GM12878 (cell line): ENCODE results near the gene TBRG4. TPM values are rescaled to one million over a fixed set of nuclear protein-coding genes. Genes with fewer than 3 reads are reported as not detected.

Experiments
- ATAC-seq: fragments of 200-7000 bp; cut with Tn5 transposase; 3 replicates; pipeline ENCODE4 v1.9.1; 2020; ENCODE audit warnings: mild to moderate bottlenecking, moderate library complexity
- BruUV-seq: library from RNA; stranded (reverse); fragments of 400-500 nt; replicated peaks from 2 replicates; lab custom pipeline; 2021; lab: Mats Ljungman, UMichigan
- CTCF ChIA-PET: fragments of 300-600 bp; sonication (Branson Sonifier 250); formaldehyde crosslinking; extraction: SDS; loops from one replicate; lab custom pipeline; 2021; ENCODE audit warnings: inconsistent platforms; lab: Yijun Ruan, JAX
- POLR2A ChIA-PET: fragments of 350-600 bp; formaldehyde crosslinking; extraction: SDS; loops from one replicate; lab custom pipeline; 2021; ENCODE audit warnings: inconsistent platforms; lab: Charles Lee
- RAD21 ChIA-PET: fragments of 300-600 bp; sonication (Branson Sonifier 250); formaldehyde crosslinking; loops from one replicate; lab custom pipeline; 2023; ENCODE audit warnings: antibody characterized with exemption; ENCODE audit not compliant: unreplicated experiment; lab: Charles Lee
- SMC1A ChIA-PET: fragments of 300-600 bp; sonication (Branson Sonifier 250); formaldehyde crosslinking; loops from one replicate; lab custom pipeline; 2023; ENCODE audit not compliant: unreplicated experiment, uncharacterized antibody; lab: Charles Lee
- DNase-seq: peaks from one replicate; pipeline ENCODE4 v3.0.0-alpha.2; 2011; ENCODE audit warnings: low read depth, low spot score
- FAIRE-seq: peaks from 3 replicates; lab custom pipeline; 2011; peaks lifted over from hg19 to GRCh38; lab: Jason Lieb, UNC
- H2AFZ ChIP-seq: 2 replicates; pipeline ENCODE4 v1.6.0; 2011; ENCODE audit warnings: low read depth, low read length, control low read depth; ENCODE audit not compliant: control insufficient read depth
- H3K27ac ChIP-seq: 2 replicates; pipeline ENCODE4 v1.5.1; 2011; ENCODE audit warnings: control low read depth; ENCODE audit not compliant: control insufficient read depth, insufficient read depth
- H3K27me3 ChIP-seq, 2 experiments: replicated peaks in 1 of 2; 2 replicates each; pipeline versions ENCODE4 v1.6.0 to v1.6.1; 2011; ENCODE audit warnings: low read length in 1 of 2; ENCODE audit not compliant: control insufficient read depth in 2 of 2, insufficient read depth in 2 of 2
- H3K36me3 ChIP-seq, 2 experiments: 2 replicates each; pipeline ENCODE4 v1.5.1; 2011; ENCODE audit warnings: low read length in 1 of 2; ENCODE audit not compliant: control insufficient read depth in 2 of 2, insufficient read depth in 2 of 2
- H3K4me1 ChIP-seq: 2 replicates; pipeline ENCODE4 v1.6.1; 2011; ENCODE audit warnings: mild to moderate bottlenecking, low read length, moderate library complexity, mixed read lengths; ENCODE audit not compliant: control insufficient read depth, insufficient read depth
- H3K4me2 ChIP-seq: 2 replicates; pipeline ENCODE4 v1.6.0; 2011; ENCODE audit warnings: control low read depth; ENCODE audit not compliant: control insufficient read depth, insufficient read depth
- H3K4me3 ChIP-seq: fragments of 200-600 bp; sonication (generic); 2 replicates; pipeline ENCODE4 v1.5.1; 2016
- H3K79me2 ChIP-seq: 2 replicates; pipeline ENCODE4 v1.6.0; 2011; ENCODE audit warnings: low read length; ENCODE audit not compliant: control insufficient read depth, insufficient read depth
- H3K9ac ChIP-seq: 2 replicates; pipeline ENCODE4 v1.8.0; 2011; ENCODE audit warnings: low read length, control low read depth, mixed read lengths; ENCODE audit not compliant: control insufficient read depth, insufficient read depth
- H3K9me3 ChIP-seq: replicated peaks from 3 replicates; pipeline ENCODE4 v1.5.1; 2011; ENCODE audit warnings: mild to moderate bottlenecking, low read length; ENCODE audit not compliant: control insufficient read depth, insufficient read depth
- H4K20me1 ChIP-seq: 2 replicates; pipeline ENCODE4 v1.6.0; 2011; ENCODE audit not compliant: control insufficient read depth, insufficient read depth
- BMI1 ChIP-seq: fragments of 450-650 bp; IDR thresholded peaks from 2 replicates; pipeline ENCODE4 v1.6.1; 2016; ENCODE audit warnings: mild to moderate bottlenecking, moderate library complexity, borderline replicate concordance
- ELK1 ChIP-seq: IDR thresholded peaks from 2 replicates; pipeline ENCODE4 v1.6.1; 2012; ENCODE audit warnings: low read depth, low read length, improper control_type of control experiment
- EZH2 ChIP-seq: IDR thresholded peaks from 2 replicates; pipeline ENCODE4 v1.6.1; 2012; ENCODE audit warnings: low read depth, mild to moderate bottlenecking, control low read depth, inconsistent platforms, low read length, borderline replicate concordance; ENCODE audit not compliant: control insufficient read depth
- MTA3 ChIP-seq: IDR thresholded peaks from 2 replicates; pipeline ENCODE4 v1.6.1; 2012; ENCODE audit warnings: low read length, inconsistent platforms, borderline replicate concordance
- MXI1 ChIP-seq: fragments of 150-350 bp; IDR thresholded peaks from 2 replicates; pipeline ENCODE4 v1.6.1; 2011; ENCODE audit warnings: low read depth, mild to moderate bottlenecking, inconsistent platforms, low read length, improper control_type of control experiment
- PAX5 ChIP-seq: IDR thresholded peaks from 2 replicates; pipeline ENCODE4 v1.6.1; 2011; ENCODE audit warnings: low read depth, low read length, borderline replicate concordance
- PRDM15 ChIP-seq: fragments of 450-650 bp; formaldehyde crosslinking; IDR thresholded peaks from 2 replicates; pipeline ENCODE4 v1.4.0; 2020; ENCODE audit warnings: mild to moderate bottlenecking, moderate library complexity
- RELB ChIP-seq: fragments of 450-650 bp; IDR thresholded peaks from 2 replicates; pipeline ENCODE4 v1.6.1; 2017; ENCODE audit warnings: low read depth, mild to moderate bottlenecking, moderate library complexity
- SMAD5 ChIP-seq: IDR thresholded peaks from 2 replicates; pipeline ENCODE4 v1.6.1; 2016; ENCODE audit warnings: antibody characterized with exemption, low read depth
- SMARCA5 ChIP-seq: fragments of 450-650 bp; IDR thresholded peaks from 2 replicates; pipeline ENCODE4 v1.6.1; 2017; ENCODE audit warnings: mild to moderate bottlenecking
- ZBTB40 ChIP-seq: fragments of 450-650 bp; IDR thresholded peaks from 2 replicates; pipeline ENCODE4 v1.6.1; 2016; ENCODE audit warnings: mild to moderate bottlenecking, moderate library complexity, borderline replicate concordance
- ZSCAN29 ChIP-seq: fragments of 450-650 bp; IDR thresholded peaks from 2 replicates; pipeline ENCODE4 v1.6.1; 2017; ENCODE audit warnings: mild to moderate bottlenecking, moderate library complexity
- WGBS: methylation state at CpG from one replicate; pipeline ENCODE4 v1.1.6; 2016; ENCODE audit warnings: low lambda C conversion rate; ENCODE audit not compliant: insufficient replicate concordance, insufficient coverage; ENCODE audit errors: missing lambda C conversion rate; 5-methylcytosine and 5-hydroxymethylcytosine counted together
- in situ Hi-C: fragments of 300-500 bp; cut with MboI; formaldehyde crosslinking; loops from 9 replicates; pipeline ENCODE4 v1.14.3; 2018; ENCODE audit warnings: mixed read lengths
- intact Hi-C: fragments of 100-400 bp; cut with micrococcal nuclease; formaldehyde crosslinking; loops from one replicate; pipeline ENCODE4 v1.14.2; 2022; ENCODE audit not compliant: unreplicated experiment
- polyA plus RNA-seq, 11 experiments: library from polyadenylated mRNA; depleted of rRNA in 4 of 11; unstranded in 6 of 11; stranded (reverse) in 5 of 11; fragments of >200 nt; fragmentation: Nextera tagmentation in 4 of 11; fragmentation: Illumina TruSeq in 1 of 11; extraction: Ambion mirVana in 4 of 11; extraction: Trizol in 1 of 11; gene quantifications; 1 replicate in 1 of 11; 2 replicates in 10 of 11; pipeline versions ENCODE4 v1.2.1 to v1.2.3, GENCODE V29; 2011 to 2016; ENCODE audit warnings: inconsistent platforms in 2 of 11, missing spikeins in 2 of 11, low read depth in 1 of 11
- total RNA-seq, 4 experiments: library from RNA; depleted of rRNA in 3 of 4; stranded (reverse); fragments of >200 nt in 3 of 4; fragmentation: Illumina TruSeq in 1 of 4; extraction: Trizol in 1 of 4; gene quantifications; 2 replicates each; pipeline versions ENCODE4 v1.2.1 to v1.2.3, GENCODE V29; 2013 to 2021

TBRG4 gene
- total and polyA plus RNA-seq, 10 of the 15 experiments (the other 5 are each of a cell fraction or from before 2014, with no cell fraction given): 8.4 to 130 (median 118) TPM

GRCh38 chr7:45104844-45105587 lies 6.5 kb downstream of the TBRG4 start:
- Histone ChIP-seq H3K36me3 (peaks cover 53 to 58% of the 10 kb centered on the region in 2 experiments), H3K79me2 (peaks cover 36% of the 10 kb centered on the region), H3K27me3 (no peaks in the 10 kb centered on the region), H2AFZ (no peak overlapping the region), H3K9me3 (no peaks in the 10 kb centered on the region), H3K4me1 (peaks cover 7% of the 10 kb centered on the region), H3K27ac (no peak overlapping the region), H3K9ac (no peak overlapping the region), H3K4me3 (no peak overlapping the region), H4K20me1 (peaks cover 6% of the 10 kb centered on the region), H3K4me2 (no peak overlapping the region)
- ChIA-PET RAD21 (no interaction called here), CTCF (interaction anchor here (1.3 kb wide), 1 partner anchor 131 kb away, joined by 6 read pairs; no protein-coding TSS in a partner anchor), POLR2A (interaction anchor here (1.0 to 1.1 kb wide), 2 partner anchors 108 to 130 kb away, joined by 3 to 4 read pairs; no protein-coding TSS in a partner anchor), SMC1A (no interaction called here)
- intact Hi-C loops: no loop called here
- in situ Hi-C loops: no loop called here
- 91% methylated on average over 12 of the region's 12 CpGs for whole genome bisulfite sequencing
- no peak for ATAC-seq
- no peak for FAIRE-seq
- BruUV-seq: no TSS peak
- no peak for DNase-seq
- TF ChIP-seq MTA3 (no peak), ZBTB40 (no peak), SMAD5 (no peak), ELK1 (no peak), RELB (no peak), PRDM15 (CRISPR knock-in tag) (no peak), BMI1 (no peak), MXI1 (no peak), ZSCAN29 (no peak), EZH2 (no peak), PAX5 (no peak), SMARCA5 (no peak)
